Measurements from ENCODE around the gene GSTA3.

- no peak for TF ChIP-seq CTCF (IDR thresholded peaks at IDR 0.05)
- no peak for TF ChIP-seq ZFX (IDR thresholded peaks at IDR 0.05; ENCODE audit: borderline replicate concordance)
Observed at GRCh38 chr6:52937908-52938307, 28.4 kb upstream of the GSTA3 start.

All from 22Rv1 (cell line).